A549 (cell line): ENCODE results near the gene L3MBTL1. TPM values are rescaled to one million over a fixed set of nuclear protein-coding genes. Genes with fewer than 3 reads are reported as not detected.

Source experiments
- ATAC-seq, 2 experiments: fragments of 200-7000 bp in 1 of 2; fragments of >200 bp in 1 of 2; cut with Nextera tagmentation in 1 of 2; cut with Tn5 transposase in 1 of 2; 3 replicates each; pipeline versions ENCODE4 v1.8.0 to v1.9.1; 2018 to 2020; ENCODE audit warnings: mild to moderate bottlenecking in 1 of 2, moderate library complexity in 1 of 2
- CTCF ChIA-PET: fragments of 300-600 bp; sonication (Branson Sonifier 250); formaldehyde crosslinking; extraction: SDS; loops from one replicate; lab custom pipeline; 2021; ENCODE audit warnings: antibody characterized with exemption, inconsistent platforms; lab: Yijun Ruan, JAX
- POLR2A ChIA-PET: fragments of 350-600 bp; formaldehyde crosslinking; extraction: SDS; loops from one replicate; lab custom pipeline; 2021; ENCODE audit warnings: antibody characterized with exemption, inconsistent platforms; lab: Yijun Ruan, JAX
- DNase-seq, 2 experiments: peaks; one replicate each; pipeline versions ENCODE4 v3.0.0 to v3.0.0-alpha.2; 2011 to 2016; ENCODE audit warnings: low read depth in 1 of 2, low spot score in 1 of 2
- FAIRE-seq: peaks from 2 replicates; lab custom pipeline; 2011; peaks lifted over from hg19 to GRCh38; lab: Jason Lieb, UNC
- H3K27ac ChIP-seq, 2 experiments: fragments of >200 bp; sonication (Bioruptor Twin); formaldehyde crosslinking; 3 replicates each; pipeline ENCODE4 v1.5.1; 2016 to 2017
- H3K4me1 ChIP-seq: fragments of >200 bp; sonication (Bioruptor Twin); formaldehyde crosslinking; 3 replicates; pipeline ENCODE4 v1.6.1; 2016
- H3K4me2 ChIP-seq: fragments of >200 bp; sonication (Bioruptor Twin); formaldehyde crosslinking; 3 replicates; pipeline ENCODE4 v1.6.1; 2016
- H3K4me3 ChIP-seq: fragments of >200 bp; sonication (Bioruptor Twin); formaldehyde crosslinking; 3 replicates; pipeline ENCODE4 v1.5.1; 2016
- H3K9me3 ChIP-seq: fragments of >200 bp; sonication (Bioruptor Twin); formaldehyde crosslinking; 3 replicates; pipeline ENCODE4 v1.6.1; 2016
- FOXS1 ChIP-seq: fragments of 250-450 bp; sonication (Bioruptor Pico); IDR thresholded peaks from 2 replicates; pipeline ENCODE4 v1.5.0; 2020; ENCODE audit warnings: mild to moderate bottlenecking, moderate library complexity
- GATA3 ChIP-seq: IDR thresholded peaks from 2 replicates; pipeline ENCODE4 v1.6.1; 2012; ENCODE audit warnings: borderline replicate concordance
- HES2 ChIP-seq: fragments of >200 bp; sonication (Bioruptor Twin); formaldehyde crosslinking; IDR thresholded peaks from 2 replicates; pipeline ENCODE4 v1.6.1; 2016
- HEYL ChIP-seq: fragments of 250-450 bp; sonication (Bioruptor Pico); IDR thresholded peaks from 2 replicates; pipeline ENCODE4 v1.8.0; 2021; ENCODE audit warnings: mild to moderate bottlenecking, moderate library complexity
- MAFK ChIP-seq: fragments of 450-650 bp; IDR thresholded peaks from 2 replicates; pipeline ENCODE4 v1.6.1; 2014; ENCODE audit not compliant: partially characterized antibody
- NPAS2 ChIP-seq: fragments of 250-450 bp; sonication (Bioruptor Pico); IDR thresholded peaks from 2 replicates; pipeline ENCODE4 v1.8.0; 2022; ENCODE audit warnings: mild to moderate bottlenecking, moderate library complexity, borderline replicate concordance
- NR3C1 ChIP-seq: fragments of >200 bp; sonication (Bioruptor Twin); formaldehyde crosslinking; IDR thresholded peaks from 3 replicates; pipeline ENCODE4 v1.6.1; 2017
- POLR2A ChIP-seq: IDR thresholded peaks from 2 replicates; pipeline ENCODE4 v1.6.1; 2012; ENCODE audit warnings: mild to moderate bottlenecking, low read length
- RCOR1 ChIP-seq: fragments of 150-350 bp; IDR thresholded peaks from 2 replicates; pipeline ENCODE4 v1.6.1; 2014; ENCODE audit warnings: antibody characterized with exemption, low read length, low read depth
- REST ChIP-seq: fragments of 200-600 bp; sonication (generic); IDR thresholded peaks from 2 replicates; pipeline ENCODE4 v1.6.1; 2016; ENCODE audit warnings: antibody characterized with exemption, mild to moderate bottlenecking, moderate library complexity
- RNF2 ChIP-seq: fragments of 200-600 bp; sonication (generic); IDR thresholded peaks from 2 replicates; pipeline ENCODE4 v1.6.1; 2016; ENCODE audit warnings: low read depth, mild to moderate bottlenecking, antibody characterized with exemption, moderate library complexity, borderline replicate concordance
- USF2 ChIP-seq: fragments of 450-650 bp; IDR thresholded peaks from 2 replicates; pipeline ENCODE4 v1.6.1; 2014; ENCODE audit warnings: antibody characterized with exemption
- ZC3H11A ChIP-seq: fragments of 450-650 bp; IDR thresholded peaks from 2 replicates; pipeline ENCODE4 v1.6.1; 2014; ENCODE audit warnings: antibody characterized with exemption, mild to moderate bottlenecking
- ZFP36 ChIP-seq: fragments of 450-650 bp; IDR thresholded peaks from 2 replicates; pipeline ENCODE4 v1.6.1; 2014; ENCODE audit warnings: borderline replicate concordance; ENCODE audit not compliant: partially characterized antibody
- ZNF302 ChIP-seq: fragments of 250-450 bp; sonication (Bioruptor Pico); IDR thresholded peaks from 2 replicates; pipeline ENCODE4 v1.9.0; 2021; ENCODE audit warnings: inconsistent platforms, mild to moderate bottlenecking, moderate library complexity
- ZSCAN20 ChIP-seq: fragments of 250-450 bp; sonication (Bioruptor Pico); IDR thresholded peaks from 2 replicates; pipeline ENCODE4 v1.8.0; 2022; ENCODE audit warnings: mild to moderate bottlenecking, moderate library complexity
- WGBS: methylation state at CpG from one replicate; pipeline ENCODE4 v1.1.6; 2017; ENCODE audit errors: missing lambda C conversion rate; 5-methylcytosine and 5-hydroxymethylcytosine counted together
- polyA plus RNA-seq, 4 experiments: library from polyadenylated mRNA; depleted of rRNA in 3 of 4; stranded (reverse); fragments of >200 nt; fragmentation: RNase III in 1 of 4; extraction: RNeasy Plus Mini Kit Qiagen cat#74134 plus additional on column Dnase treatment in 1 of 4; gene quantifications; 2 replicates in 3 of 4; 3 replicates in 1 of 4; pipeline ENCODE4 v1.2.3, GENCODE V29; 2011 to 2017
- TF ChIP-seq, protein P1 (sequence below): fragments of >200 bp; sonication (Bioruptor Twin); formaldehyde crosslinking; IDR thresholded peaks from 3 replicates; pipeline ENCODE4 v1.6.1; 2016

Gene L3MBTL1
- polyA plus RNA-seq, 2 of the 4 experiments (the other 2 are of a cell fraction): 2.5 to 3.8 TPM

- 86% methylated on average over 1 of the region's 1 CpG for WGBS
- no peak overlapping the region for H3K4me3 ChIP-seq
- POLR2A ChIA-PET: interaction anchor here (1.2 kb wide), 1 partner anchor 59 kb away, joined by 3 read pairs; the partner anchor contains the start of gene SRSF6
- no peak overlapping the region for H3K4me2 ChIP-seq
- H3K9me3 ChIP-seq: no peaks in the 10 kb centered on the region; the same call in 2 of the 3 replicates
- H3K27ac ChIP-seq: no peak overlapping the region
- TF ChIP-seq ZSCAN20 (CRISPR knock-in tag) (no peak), FOXS1 (CRISPR knock-in tag) (no peak)
- CTCF ChIA-PET: interaction anchor here (1.2 kb wide), 1 partner anchor 21 kb away, joined by 4 read pairs; no protein-coding TSS in a partner anchor
- no peaks in the 10 kb centered on the region for H3K4me1 ChIP-seq
- no peak for FAIRE-seq
- ATAC-seq: no peak
- no peak for DNase-seq
Measured at GRCh38 chr20:43516251-43516824, 8.8 kb downstream of the L3MBTL1 start.

DNA sequence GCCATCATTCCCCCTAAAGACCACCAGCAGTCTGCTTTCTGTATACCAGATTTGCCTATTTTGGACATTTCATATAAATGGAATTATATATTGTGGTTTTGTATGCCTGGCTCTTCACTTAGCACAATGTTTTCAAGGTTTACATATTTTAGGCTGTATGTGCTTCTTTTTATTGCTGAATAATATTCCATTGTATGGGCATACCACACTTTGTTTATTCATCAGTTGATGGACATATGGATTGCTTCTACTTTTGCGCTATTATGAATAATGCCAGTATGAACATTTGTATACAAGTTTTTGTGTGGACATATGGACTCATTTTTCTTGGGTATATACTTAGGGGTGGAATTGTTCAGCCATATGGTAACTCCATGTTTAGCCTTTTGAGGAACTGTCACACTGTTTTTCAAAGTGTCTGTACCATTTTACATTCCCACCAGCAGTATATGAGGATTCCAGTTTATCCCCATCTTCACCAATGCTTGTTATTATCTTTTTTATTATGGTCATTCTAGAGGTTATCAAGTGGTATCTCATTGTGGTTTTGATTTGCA lies 12.7 kb downstream of the L3MBTL1 start:
- H3K9me3 ChIP-seq: no peaks in the 10 kb centered on the region; the same call in 2 of the 3 replicates
- H3K4me1 ChIP-seq: no peaks in the 10 kb centered on the region
- no peak overlapping the region for H3K4me2 ChIP-seq
- DNase-seq (no peak), FAIRE-seq (no peak), ATAC-seq (no peak)
- no peak overlapping the region for H3K4me3 ChIP-seq
- H3K27ac ChIP-seq: no peak overlapping the region
- WGBS: 77% methylated on average over 1 of the region's 1 CpG
- ChIA-PET POLR2A (no interaction called here), CTCF (no interaction called here)
- TF ChIP-seq POLR2A: no peak
- TF ChIP-seq FOXS1 (CRISPR knock-in tag): no peak
- no peak for TF ChIP-seq NPAS2
- TF ChIP-seq RNF2: no peak
- TF ChIP-seq GATA3: no peak
- no peak for TF ChIP-seq REST
- no peak for TF ChIP-seq USF2
- TF ChIP-seq NR3C1: no peak
- no peak for TF ChIP-seq ZC3H11A
- TF ChIP-seq, protein P1, sequence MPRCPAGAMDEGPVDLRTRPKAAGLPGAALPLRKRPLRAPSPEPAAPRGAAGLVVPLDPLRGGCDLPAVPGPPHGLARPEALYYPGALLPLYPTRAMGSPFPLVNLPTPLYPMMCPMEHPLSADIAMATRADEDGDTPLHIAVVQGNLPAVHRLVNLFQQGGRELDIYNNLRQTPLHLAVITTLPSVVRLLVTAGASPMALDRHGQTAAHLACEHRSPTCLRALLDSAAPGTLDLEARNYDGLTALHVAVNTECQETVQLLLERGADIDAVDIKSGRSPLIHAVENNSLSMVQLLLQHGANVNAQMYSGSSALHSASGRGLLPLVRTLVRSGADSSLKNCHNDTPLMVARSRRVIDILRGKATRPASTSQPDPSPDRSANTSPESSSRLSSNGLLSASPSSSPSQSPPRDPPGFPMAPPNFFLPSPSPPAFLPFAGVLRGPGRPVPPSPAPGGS: no peak
- no peak for TF ChIP-seq ZFP36
- TF ChIP-seq HEYL (CRISPR knock-in tag): no peak
- TF ChIP-seq HES2: no peak
- no peak for TF ChIP-seq ZNF302 (CRISPR knock-in tag)
- no peak for TF ChIP-seq RCOR1
- TF ChIP-seq MAFK: no peak
